Gastrocnemius medialis (tissue), 4 donors: Measurements from ENCODE around the gene PRRC2A.

ENCODE experiments used
- POLR2A ChIP-seq, 2 donors: fragments of 450-650 bp; IDR thresholded peaks; one replicate each; pipeline ENCODE4 v1.6.1; 2017; ENCODE audit warnings: antibody characterized with exemption in 2 of 2, mild to moderate bottlenecking in 2 of 2, moderate library complexity in 2 of 2
- TF ChIP-seq, protein P1 (sequence below), 5 experiments: fragments of 450-650 bp in 3 of 5; fragments of 200-600 bp in 2 of 5; sonication (generic) in 2 of 5; IDR thresholded peaks in 4 of 5; conservative IDR thresholded peaks in 1 of 5; 1 replicate in 4 of 5; 2 replicates in 1 of 5; pipeline ENCODE4 v1.5.1; 2016 to 2019; ENCODE audit warnings: antibody characterized with exemption in 5 of 5, mild to moderate bottlenecking in 3 of 5, moderate library complexity in 3 of 5

DNA sequence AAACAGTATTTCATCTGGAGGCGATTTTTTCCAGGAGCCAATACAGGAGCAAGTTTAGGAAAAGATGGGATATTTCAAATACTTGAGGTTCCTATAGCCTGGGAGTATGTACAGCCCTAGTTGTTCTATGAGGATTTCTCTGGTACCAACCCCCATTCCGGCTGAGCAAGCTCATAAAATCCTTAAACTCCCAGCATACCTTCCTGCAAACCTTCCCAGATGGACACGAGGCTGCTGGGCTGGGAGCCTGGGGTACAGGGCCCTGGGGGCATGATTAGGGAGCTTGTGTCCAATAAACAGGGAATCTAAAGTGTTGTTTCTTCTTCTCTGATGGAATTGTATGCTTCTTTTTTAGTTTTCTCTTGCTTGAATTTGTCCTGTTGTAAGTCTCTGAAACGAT, 1.5 kb downstream of the PRRC2A start:
- TF ChIP-seq, protein P1, sequence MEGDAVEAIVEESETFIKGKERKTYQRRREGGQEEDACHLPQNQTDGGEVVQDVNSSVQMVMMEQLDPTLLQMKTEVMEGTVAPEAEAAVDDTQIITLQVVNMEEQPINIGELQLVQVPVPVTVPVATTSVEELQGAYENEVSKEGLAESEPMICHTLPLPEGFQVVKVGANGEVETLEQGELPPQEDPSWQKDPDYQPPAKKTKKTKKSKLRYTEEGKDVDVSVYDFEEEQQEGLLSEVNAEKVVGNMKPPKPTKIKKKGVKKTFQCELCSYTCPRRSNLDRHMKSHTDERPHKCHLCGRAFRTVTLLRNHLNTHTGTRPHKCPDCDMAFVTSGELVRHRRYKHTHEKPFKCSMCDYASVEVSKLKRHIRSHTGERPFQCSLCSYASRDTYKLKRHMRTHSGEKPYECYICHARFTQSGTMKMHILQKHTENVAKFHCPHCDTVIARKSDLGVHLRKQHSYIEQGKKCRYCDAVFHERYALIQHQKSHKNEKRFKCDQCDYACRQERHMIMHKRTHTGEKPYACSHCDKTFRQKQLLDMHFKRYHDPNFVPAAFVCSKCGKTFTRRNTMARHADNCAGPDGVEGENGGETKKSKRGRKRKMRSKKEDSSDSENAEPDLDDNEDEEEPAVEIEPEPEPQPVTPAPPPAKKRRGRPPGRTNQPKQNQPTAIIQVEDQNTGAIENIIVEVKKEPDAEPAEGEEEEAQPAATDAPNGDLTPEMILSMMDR (IDR thresholded peaks at IDR 0.05 in 4 of 5, conservative IDR thresholded peaks at IDR 0.05 in 1 of 5), result no peak
- TF ChIP-seq POLR2A (IDR thresholded peaks at IDR 0.05), result no peak
